ENCODE measurements around the gene SLC37A4.

GRCh38 chr11:119051440-119052162, 20.9 kb upstream of the SLC37A4 start:
- TF ChIP-seq EZH2phosphoT487 (IDR thresholded peaks at IDR 0.05; ENCODE audit: insufficient read depth, low read depth) (no peak), EZH2 (IDR thresholded peaks at IDR 0.05; ENCODE audit: insufficient read depth, poor library complexity, severe bottlenecking) (no peak)

All from GM23248 (cell line).